CD14-positive monocyte (primary cell): ENCODE results near the gene PATJ. TPM values are rescaled to one million over a fixed set of nuclear protein-coding genes. Genes with fewer than 3 reads are reported as not detected.

Experiments used
- DNase-seq, 3 donors: peaks; one replicate each; pipeline ENCODE4 v3.0.0-alpha.2; 2011 to 2022
- H2AFZ ChIP-seq: 2 replicates; pipeline ENCODE4 v1.6.0; 2012; ENCODE audit warnings: mild to moderate bottlenecking, low read depth, low read length, inconsistent platforms; ENCODE audit not compliant: insufficient read depth, poor library complexity, severe bottlenecking
- H3K27ac ChIP-seq, 2 donors: 1 replicate in 1 of 2; 2 replicates in 1 of 2; pipeline ENCODE4 v1.5.1; 2012 to 2013; ENCODE audit warnings: low read length in 2 of 2, control low read depth in 1 of 2, inconsistent platforms in 1 of 2, low read depth in 1 of 2, mild to moderate bottlenecking in 1 of 2
- H3K27me3 ChIP-seq, 2 donors: one replicate each; pipeline versions ENCODE4 v1.6.0 to v1.6.1; 2011 to 2013; ENCODE audit warnings: low read length in 2 of 2; ENCODE audit not compliant: control insufficient read depth in 2 of 2, insufficient read depth in 2 of 2
- H3K36me3 ChIP-seq, 2 donors: replicated peaks in 1 of 2; 1 replicate in 1 of 2; 2 replicates in 1 of 2; pipeline versions ENCODE4 v1.5.1 to v1.6.1; 2012 to 2013; ENCODE audit warnings: low read length in 2 of 2, control low read depth in 1 of 2, inconsistent platforms in 1 of 2, mild to moderate bottlenecking in 1 of 2; ENCODE audit not compliant: insufficient read depth in 2 of 2, control insufficient read depth in 1 of 2
- H3K4me1 ChIP-seq, 2 donors: 1 replicate in 1 of 2; 2 replicates in 1 of 2; pipeline versions ENCODE4 v1.5.1 to v1.6.1; 2012 to 2013; ENCODE audit warnings: low read length in 2 of 2, control low read depth in 1 of 2, inconsistent platforms in 1 of 2, mild to moderate bottlenecking in 1 of 2, moderate library complexity in 1 of 2; ENCODE audit not compliant: insufficient read depth in 2 of 2, control insufficient read depth in 1 of 2
- H3K4me2 ChIP-seq: replicated peaks from 2 replicates; pipeline ENCODE3; 2012; ENCODE audit warnings: low read length, moderate library complexity, mild to moderate bottlenecking; ENCODE audit not compliant: poor library complexity, severe bottlenecking; ENCODE audit errors: extremely low read depth
- H3K4me3 ChIP-seq, 3 experiments: fragments of 200-600 bp in 1 of 3; sonication (generic) in 1 of 3; replicated peaks in 1 of 3; 1 replicate in 2 of 3; 2 replicates in 1 of 3; pipeline ENCODE4 v1.5.1; 2011 to 2013; ENCODE audit warnings: low read length in 3 of 3, mild to moderate bottlenecking in 3 of 3, control low read depth in 2 of 3, low read depth in 2 of 3, inconsistent platforms in 1 of 3, moderate library complexity in 1 of 3
- H3K79me2 ChIP-seq: 2 replicates; pipeline ENCODE4 v1.6.0; 2012; ENCODE audit warnings: mild to moderate bottlenecking, control low read depth, inconsistent platforms, low read length, moderate library complexity; ENCODE audit not compliant: insufficient read depth
- H3K9ac ChIP-seq: 2 replicates; pipeline ENCODE4 v1.6.0; 2017; ENCODE audit warnings: low read length, mild to moderate bottlenecking; ENCODE audit not compliant: insufficient read depth, poor library complexity, severe bottlenecking
- H3K9me3 ChIP-seq, 2 donors: replicated peaks in 1 of 2; 1 replicate in 1 of 2; 2 replicates in 1 of 2; pipeline versions ENCODE4 v1.5.1 to v1.6.1; 2012 to 2013; ENCODE audit warnings: low read length in 2 of 2, control low read depth in 1 of 2; ENCODE audit not compliant: control insufficient read depth in 1 of 2, insufficient read depth in 1 of 2
- H4K20me1 ChIP-seq: 2 replicates; pipeline ENCODE4 v1.6.0; 2012; ENCODE audit warnings: mild to moderate bottlenecking, low read length, control low read depth, moderate library complexity; ENCODE audit not compliant: insufficient read depth
- H3K27ac Mint-ChIP-seq, 7 donors: one replicate each; pipeline ENCODE4 v1.8.0; 2020; ENCODE audit warnings: mild to moderate bottlenecking in 7 of 7, mixed read lengths in 7 of 7, moderate library complexity in 6 of 7, inconsistent platforms in 2 of 7
- H3K27me3 Mint-ChIP-seq, 3 donors: one replicate each; pipeline ENCODE4 v1.8.0; 2021 to 2022; ENCODE audit warnings: low read depth in 3 of 3, mild to moderate bottlenecking in 3 of 3, mixed read lengths in 3 of 3, moderate library complexity in 3 of 3, inconsistent platforms in 1 of 3
- H3K36me3 Mint-ChIP-seq, 2 donors: one replicate each; pipeline ENCODE4 v1.8.0; 2020; ENCODE audit warnings: mixed read lengths in 2 of 2, inconsistent platforms in 1 of 2, mild to moderate bottlenecking in 1 of 2
- H3K4me1 Mint-ChIP-seq: one replicate; pipeline ENCODE4 v1.8.0; 2020; ENCODE audit warnings: mild to moderate bottlenecking, mixed read lengths
- H3K4me3 Mint-ChIP-seq, 2 donors: one replicate each; pipeline ENCODE4 v1.8.0; 2020; ENCODE audit warnings: mild to moderate bottlenecking in 2 of 2, mixed read lengths in 2 of 2, moderate library complexity in 1 of 2
- H3K9me3 Mint-ChIP-seq, 7 donors: one replicate each; pipeline ENCODE4 v1.8.0; 2020 to 2022; ENCODE audit warnings: mixed read lengths in 7 of 7, mild to moderate bottlenecking in 6 of 7, moderate library complexity in 6 of 7, inconsistent platforms in 2 of 7
- CTCF ChIP-seq: fragments of 200-600 bp; IDR thresholded peaks from one replicate; pipeline ENCODE4 v1.8.0; 2022; ENCODE audit warnings: antibody characterized with exemption, mild to moderate bottlenecking
- WGBS: methylation state at CpG from one replicate; pipeline ENCODE4 v1.1.5; 2013; ENCODE audit warnings: missing lambda C conversion rate; ENCODE audit not compliant: insufficient coverage; 5-methylcytosine and 5-hydroxymethylcytosine counted together
- intact Hi-C, 2 donors: fragments of 100-400 bp; cut with micrococcal nuclease; formaldehyde crosslinking; loops; one replicate each; pipeline versions ENCODE4 v1.15.0 to v1.15.1; 2023
- polyA plus RNA-seq, 3 donors: library from polyadenylated mRNA; depleted of rRNA in 1 of 3; unstranded in 2 of 3; stranded (reverse) in 1 of 3; fragments of 300-500 nt in 2 of 3; fragments of >200 nt in 1 of 3; fragmentation: Illumina TruSeq in 2 of 3; gene quantifications; 1 replicate in 2 of 3; 2 replicates in 1 of 3; pipeline ENCODE4 v1.2.3, GENCODE V29; 2012 to 2021

Gene PATJ
- polyA plus RNA-seq, 3 donors = 0.01 to 0.23 TPM; not detected in 1

GRCh38 chr1:61950418-61950817 lies 208.1 kb downstream of the PATJ start:
- no peaks in the 10 kb centered on the region for H3K9me3 ChIP-seq
- no peaks in the 10 kb centered on the region for H3K4me1 ChIP-seq
- intact Hi-C loops = no loop called here
- no CpG with 5 or more reads among the region's 2 CpGs for WGBS
- no peak for DNase-seq
- H3K4me3 ChIP-seq = no peak overlapping the region
- H3K27me3 ChIP-seq = no peaks in the 10 kb centered on the region
- no peaks in the 10 kb centered on the region for H4K20me1 ChIP-seq
- Mint-ChIP-seq H3K4me3 (no peak overlapping the region), H3K27me3 (peaks cover 0 to 2% (median 2%) of the 10 kb centered on the region in 3 donors), H3K4me1 (no peaks in the 10 kb centered on the region), H3K36me3 (no peaks in the 10 kb centered on the region), H3K27ac (no peak overlapping the region), H3K9me3 (peaks cover 0 to 6% (median 1%) of the 10 kb centered on the region in 7 donors)
- no peak for TF ChIP-seq CTCF
- no peak overlapping the region for H2AFZ ChIP-seq
- no peaks in the 10 kb centered on the region for H3K36me3 ChIP-seq
- H3K9ac ChIP-seq = no peak overlapping the region
- H3K4me2 ChIP-seq = no peak overlapping the region
- H3K27ac ChIP-seq = no peak overlapping the region
- no peaks in the 10 kb centered on the region for H3K79me2 ChIP-seq

- Histone ChIP-seq H3K9ac (no peak overlapping the region), H3K4me1 (no peaks in the 10 kb centered on the region), H3K9me3 (no peaks in the 10 kb centered on the region), H3K36me3 (no peaks in the 10 kb centered on the region), H3K79me2 (no peaks in the 10 kb centered on the region), H3K27ac (no peak overlapping the region), H2AFZ (no peak overlapping the region), H3K4me2 (no peak overlapping the region), H3K4me3 (no peak overlapping the region), H4K20me1 (no peaks in the 10 kb centered on the region), H3K27me3 (no peaks in the 10 kb centered on the region)
- no peak overlapping the region for H3K27ac Mint-ChIP-seq
- no peak overlapping the region for H3K4me3 Mint-ChIP-seq
- no peaks in the 10 kb centered on the region for H3K36me3 Mint-ChIP-seq
- intact Hi-C loops = no loop called here
- no peak for DNase-seq
- 94% methylated on average over 7 of the region's 9 CpGs for WGBS
- H3K4me1 Mint-ChIP-seq = no peaks in the 10 kb centered on the region
- TF ChIP-seq CTCF = no peak
- peaks cover 0 to 2% (median 2%) of the 10 kb centered on the region in 3 donors for H3K27me3 Mint-ChIP-seq
- peaks cover 0 to 2% (median 0%) of the 10 kb centered on the region in 7 donors for H3K9me3 Mint-ChIP-seq
Observed at GRCh38 chr1:61951731-61952580, 209.7 kb downstream of the PATJ start.
